ENCODE results near the gene ABHD14A.

ABHD14A gene

DNA sequence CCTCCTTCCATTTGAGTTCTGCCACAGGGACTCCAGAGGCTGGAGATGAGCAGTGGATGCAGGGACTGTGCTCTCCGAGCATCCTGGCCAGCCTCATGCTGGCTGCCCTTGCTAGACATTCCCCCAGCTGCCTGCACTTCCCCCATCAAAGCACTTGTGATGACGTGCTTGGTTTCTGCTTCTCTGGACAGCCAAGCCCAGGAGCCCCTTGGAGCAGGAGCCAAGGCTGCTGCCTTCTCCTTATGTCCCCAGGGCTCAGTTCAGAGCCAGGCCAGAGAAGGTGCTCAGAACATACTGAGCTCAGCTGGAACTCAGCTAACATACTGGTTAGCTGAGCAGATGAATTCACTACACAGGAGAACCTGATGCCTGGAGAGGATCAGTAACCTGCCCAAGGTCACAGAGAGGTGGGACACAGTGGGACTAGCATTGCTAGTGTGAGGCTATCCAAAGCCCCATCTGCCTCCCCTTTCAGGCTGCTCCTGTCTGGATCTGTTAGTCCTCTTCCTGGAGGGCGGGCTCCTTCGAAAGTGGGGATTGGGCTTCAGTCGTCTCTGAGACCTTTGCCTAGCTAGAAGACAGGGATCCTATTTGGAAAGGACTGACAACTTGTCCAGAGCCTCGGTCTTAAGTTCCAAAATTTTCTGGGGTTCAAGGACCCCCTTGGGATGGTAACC is 11.9 kb upstream of the ABHD14A start:
- H2AFZ ChIP-seq (ENCODE audit: low read depth, low read length), result no peak overlapping the region
- no peak overlapping the region for H3K4ac ChIP-seq (ENCODE audit: low read depth in 1 of 2, low read length in 2 of 2)
- H3K9me3 ChIP-seq (ENCODE audit: control insufficient read depth, low read length), result no peaks in the 10 kb centered on the region
- peaks cover 29 to 46% of the 10 kb centered on the region in 2 experiments for H3K36me3 ChIP-seq (ENCODE audit: control insufficient read depth in 1 of 2, insufficient read depth in 2 of 2, low read depth in 1 of 2, low read length in 2 of 2)
- H2BK15ac ChIP-seq (ENCODE audit: low read depth, poor library complexity, severe bottlenecking), result no peak overlapping the region
- DNase-seq, result no peak
- 86% methylated on average over 6 of the region's 6 CpGs for WGBS
- H2BK12ac ChIP-seq (ENCODE audit: low read length in 2 of 2), result no peak overlapping the region
- H3K4me1 ChIP-seq (ENCODE audit: control insufficient read depth, insufficient read depth, low read depth, low read length), result peaks cover 25% of the 10 kb centered on the region
- H3K14ac ChIP-seq (ENCODE audit: low read length in 2 of 2), result no peak overlapping the region
- H3K4me3 ChIP-seq (ENCODE audit: insufficient read depth in 1 of 2, low read depth in 1 of 2, low read length in 2 of 2), result no peak overlapping the region
- H3K4me2 ChIP-seq (ENCODE audit: low read length, poor library complexity, severe bottlenecking), result no peak overlapping the region
- no peak overlapping the region for H2BK5ac ChIP-seq (ENCODE audit: low read depth, low read length, poor library complexity, severe bottlenecking)
- H3K79me1 ChIP-seq (replicated peaks; ENCODE audit: low read length, poor library complexity, severe bottlenecking), result peaks cover 27% of the 10 kb centered on the region
- no peak overlapping the region for H2AK5ac ChIP-seq (ENCODE audit: low read length, severe bottlenecking)
- H4K91ac ChIP-seq (ENCODE audit: low read length), result no peak overlapping the region
- H3K18ac ChIP-seq (ENCODE audit: low read depth in 1 of 2, low read length in 2 of 2), result no peak overlapping the region
- no peaks in the 10 kb centered on the region for H3K27me3 ChIP-seq (ENCODE audit: control insufficient read depth in 1 of 2, insufficient read depth in 1 of 2, low read length in 2 of 2)
- no peak overlapping the region for H3K9ac ChIP-seq (ENCODE audit: low read length)
- H3K27ac ChIP-seq (ENCODE audit: low read length, poor library complexity, severe bottlenecking), result no peak overlapping the region
- no peak overlapping the region for H2BK120ac ChIP-seq (ENCODE audit: low read depth, low read length)
- no peak overlapping the region for H4K8ac ChIP-seq (ENCODE audit: low read length)
- no peak overlapping the region for H3K23ac ChIP-seq (ENCODE audit: low read length in 2 of 2)

DNA sequence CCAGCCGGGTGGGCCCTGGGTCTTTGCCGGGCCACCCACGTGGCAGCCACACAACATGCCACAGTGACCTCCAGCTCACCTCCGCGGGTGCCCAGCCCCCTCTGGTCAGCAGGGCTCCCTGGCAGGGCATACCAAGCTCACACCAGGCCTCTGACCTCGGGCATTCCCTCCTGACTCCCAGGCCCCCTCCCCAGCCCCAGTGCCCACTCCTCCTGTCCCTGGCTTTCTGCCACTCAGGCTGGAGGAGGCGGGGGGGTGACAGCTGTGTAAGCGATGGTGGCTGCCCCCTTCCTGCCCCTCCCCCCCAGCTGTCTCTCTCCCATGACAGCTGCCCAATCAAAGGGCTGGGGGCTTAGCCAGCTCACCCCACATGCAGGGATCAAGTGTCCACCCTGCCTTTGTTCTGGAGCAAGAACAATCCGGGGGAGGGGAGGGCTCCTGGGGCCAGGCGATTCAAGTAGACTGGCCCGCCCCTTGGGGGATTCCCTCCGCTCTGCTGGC is 10.9 kb upstream of the ABHD14A start:
- H4K8ac ChIP-seq (ENCODE audit: low read length), result no peak overlapping the region
- H4K91ac ChIP-seq (ENCODE audit: low read length), result no peak overlapping the region
- H2BK5ac ChIP-seq (ENCODE audit: low read depth, low read length, poor library complexity, severe bottlenecking), result no peak overlapping the region
- no peak overlapping the region for H2BK12ac ChIP-seq (ENCODE audit: low read length in 2 of 2)
- H3K4ac ChIP-seq (ENCODE audit: low read depth in 1 of 2, low read length in 2 of 2), result no peak overlapping the region
- H3K4me1 ChIP-seq (ENCODE audit: control insufficient read depth, insufficient read depth, low read depth, low read length), result peaks cover 34% of the 10 kb centered on the region
- no peak overlapping the region for H3K14ac ChIP-seq (ENCODE audit: low read length in 2 of 2)
- H3K4me2 ChIP-seq (ENCODE audit: low read length, poor library complexity, severe bottlenecking), result no peak overlapping the region
- H3K23ac ChIP-seq (ENCODE audit: low read length in 2 of 2), result no peak overlapping the region
- WGBS, result 80% methylated on average over 12 of the region's 12 CpGs
- no peak overlapping the region for H3K18ac ChIP-seq (ENCODE audit: low read depth in 1 of 2, low read length in 2 of 2)
- no peak overlapping the region for H3K9ac ChIP-seq (ENCODE audit: low read length)
- peaks cover 27% of the 10 kb centered on the region for H3K79me1 ChIP-seq (replicated peaks; ENCODE audit: low read length, poor library complexity, severe bottlenecking)
- H2AFZ ChIP-seq (ENCODE audit: low read depth, low read length), result no peak overlapping the region
- H3K27me3 ChIP-seq (ENCODE audit: control insufficient read depth in 1 of 2, insufficient read depth in 1 of 2, low read length in 2 of 2), result no peaks in the 10 kb centered on the region
- no peak overlapping the region for H3K4me3 ChIP-seq (ENCODE audit: insufficient read depth in 1 of 2, low read depth in 1 of 2, low read length in 2 of 2)
- H2BK15ac ChIP-seq (ENCODE audit: low read depth, poor library complexity, severe bottlenecking), result no peak overlapping the region
- no peak overlapping the region for H3K27ac ChIP-seq (ENCODE audit: low read length, poor library complexity, severe bottlenecking)
- H3K9me3 ChIP-seq (ENCODE audit: control insufficient read depth, low read length), result no peaks in the 10 kb centered on the region
- DNase-seq, result no peak
- H3K36me3 ChIP-seq (ENCODE audit: control insufficient read depth in 1 of 2, insufficient read depth in 2 of 2, low read depth in 1 of 2, low read length in 2 of 2), result peaks cover 19 to 37% of the 10 kb centered on the region in 2 experiments
- no peak overlapping the region for H2AK5ac ChIP-seq (ENCODE audit: low read length, severe bottlenecking)
- no peak overlapping the region for H2BK120ac ChIP-seq (ENCODE audit: low read depth, low read length)

DNA sequence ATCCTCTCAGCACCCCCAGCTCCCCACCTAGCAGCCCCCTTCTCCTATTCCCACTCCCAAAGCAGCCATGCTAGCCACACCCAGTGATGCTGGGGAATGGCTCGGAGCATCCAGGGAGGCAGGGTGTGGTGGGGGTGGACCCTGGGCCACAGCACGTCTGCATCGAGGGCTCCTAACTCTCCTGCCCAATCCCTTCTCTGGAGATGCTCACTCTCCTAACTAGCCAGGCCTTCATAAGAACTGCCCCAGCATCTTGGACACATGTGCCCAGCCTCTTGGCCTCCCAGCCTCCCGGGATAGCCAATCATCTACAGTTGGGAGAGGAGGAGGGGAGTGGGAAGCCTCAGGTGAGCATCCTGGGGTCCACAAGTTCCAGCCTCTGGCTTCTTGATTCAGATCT is 10.3 kb upstream of the ABHD14A start:
- H2AFZ ChIP-seq (ENCODE audit: low read depth, low read length), result no peak overlapping the region
- no peak overlapping the region for H3K18ac ChIP-seq (ENCODE audit: low read depth in 1 of 2, low read length in 2 of 2)
- H2BK12ac ChIP-seq (ENCODE audit: low read length in 2 of 2), result no peak overlapping the region
- no peak overlapping the region for H3K27ac ChIP-seq (ENCODE audit: low read length, poor library complexity, severe bottlenecking)
- H2BK15ac ChIP-seq (ENCODE audit: low read depth, poor library complexity, severe bottlenecking), result no peak overlapping the region
- peaks cover 27% of the 10 kb centered on the region for H3K79me1 ChIP-seq (replicated peaks; ENCODE audit: low read length, poor library complexity, severe bottlenecking)
- H3K36me3 ChIP-seq (ENCODE audit: control insufficient read depth in 1 of 2, insufficient read depth in 2 of 2, low read depth in 1 of 2, low read length in 2 of 2), result peaks cover 16 to 32% of the 10 kb centered on the region in 2 experiments
- H4K91ac ChIP-seq (ENCODE audit: low read length), result peak overlapping the region; percentile 32
- 95% methylated on average over 2 of the region's 4 CpGs for WGBS
- H2BK120ac ChIP-seq (ENCODE audit: low read depth, low read length), result no peak overlapping the region
- no peaks in the 10 kb centered on the region for H3K27me3 ChIP-seq (ENCODE audit: control insufficient read depth in 1 of 2, insufficient read depth in 1 of 2, low read length in 2 of 2)
- no peaks in the 10 kb centered on the region for H3K9me3 ChIP-seq (ENCODE audit: control insufficient read depth, low read length)
- no peak overlapping the region for H3K4me2 ChIP-seq (ENCODE audit: low read length, poor library complexity, severe bottlenecking)
- no peak overlapping the region for H3K9ac ChIP-seq (ENCODE audit: low read length)
- H2AK5ac ChIP-seq (ENCODE audit: low read length, severe bottlenecking), result no peak overlapping the region
- peaks cover 34% of the 10 kb centered on the region for H3K4me1 ChIP-seq (ENCODE audit: control insufficient read depth, insufficient read depth, low read depth, low read length)
- H2BK5ac ChIP-seq (ENCODE audit: low read depth, low read length, poor library complexity, severe bottlenecking), result no peak overlapping the region
- no peak overlapping the region for H3K14ac ChIP-seq (ENCODE audit: low read length in 2 of 2)
- DNase-seq, result no peak
- no peak overlapping the region for H4K8ac ChIP-seq (ENCODE audit: low read length)
- no peak overlapping the region for H3K23ac ChIP-seq (ENCODE audit: low read length in 2 of 2)
- no peak overlapping the region for H3K4ac ChIP-seq (ENCODE audit: low read depth in 1 of 2, low read length in 2 of 2)
- peak overlapping the region in 1 of 2 experiments; percentile 26 for H3K4me3 ChIP-seq (ENCODE audit: insufficient read depth in 1 of 2, low read depth in 1 of 2, low read length in 2 of 2)

DNA sequence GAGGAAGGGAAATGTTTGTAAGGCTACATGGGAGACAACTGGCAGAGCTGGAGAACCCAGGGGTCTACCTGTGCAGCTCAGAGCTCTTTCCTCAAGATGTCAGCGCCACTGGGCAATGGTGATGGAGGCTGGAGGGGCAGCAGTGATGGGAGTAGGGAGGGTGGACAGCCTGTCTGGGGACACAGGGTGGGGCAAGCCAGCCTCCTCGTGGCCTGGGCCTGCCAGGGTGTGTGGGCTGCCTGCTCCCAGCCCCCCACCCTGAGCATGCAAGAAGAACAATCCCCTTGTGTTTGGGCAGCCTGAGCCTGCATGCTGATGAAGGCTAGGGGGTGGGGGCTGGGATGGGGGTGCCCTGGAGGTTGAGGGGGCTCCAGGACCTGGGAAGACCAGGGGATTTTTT is 8.8 kb upstream of the ABHD14A start:
- H4K91ac ChIP-seq (ENCODE audit: low read length), result no peak overlapping the region
- H3K79me1 ChIP-seq (replicated peaks; ENCODE audit: low read length, poor library complexity, severe bottlenecking), result peaks cover 27% of the 10 kb centered on the region
- no peak overlapping the region for H3K4me2 ChIP-seq (ENCODE audit: low read length, poor library complexity, severe bottlenecking)
- H2AK5ac ChIP-seq (ENCODE audit: low read length, severe bottlenecking), result no peak overlapping the region
- no peak for DNase-seq
- H3K4ac ChIP-seq (ENCODE audit: low read depth in 1 of 2, low read length in 2 of 2), result no peak overlapping the region
- H3K36me3 ChIP-seq (ENCODE audit: control insufficient read depth in 1 of 2, insufficient read depth in 2 of 2, low read depth in 1 of 2, low read length in 2 of 2), result peaks cover 12 to 19% of the 10 kb centered on the region in 2 experiments
- H3K9me3 ChIP-seq (ENCODE audit: control insufficient read depth, low read length), result no peaks in the 10 kb centered on the region
- H2BK5ac ChIP-seq (ENCODE audit: low read depth, low read length, poor library complexity, severe bottlenecking), result no peak overlapping the region
- no peak overlapping the region for H3K9ac ChIP-seq (ENCODE audit: low read length)
- no peak overlapping the region for H3K23ac ChIP-seq (ENCODE audit: low read length in 2 of 2)
- no peaks in the 10 kb centered on the region for H3K27me3 ChIP-seq (ENCODE audit: control insufficient read depth in 1 of 2, insufficient read depth in 1 of 2, low read length in 2 of 2)
- H2AFZ ChIP-seq (ENCODE audit: low read depth, low read length), result no peak overlapping the region
- H2BK15ac ChIP-seq (ENCODE audit: low read depth, poor library complexity, severe bottlenecking), result peak overlapping the region; percentile 56
- no peak overlapping the region for H3K4me3 ChIP-seq (ENCODE audit: insufficient read depth in 1 of 2, low read depth in 1 of 2, low read length in 2 of 2)
- 69% methylated on average over 2 of the region's 2 CpGs for WGBS
- peaks cover 36% of the 10 kb centered on the region for H3K4me1 ChIP-seq (ENCODE audit: control insufficient read depth, insufficient read depth, low read depth, low read length)
- H4K8ac ChIP-seq (ENCODE audit: low read length), result no peak overlapping the region
- H3K14ac ChIP-seq (ENCODE audit: low read length in 2 of 2), result no peak overlapping the region
- peak overlapping the region in 1 of 2 experiments; percentile 16 for H3K18ac ChIP-seq (ENCODE audit: low read depth in 1 of 2, low read length in 2 of 2)
- H2BK120ac ChIP-seq (ENCODE audit: low read depth, low read length), result no peak overlapping the region
- H2BK12ac ChIP-seq (ENCODE audit: low read length in 2 of 2), result no peak overlapping the region
- no peak overlapping the region for H3K27ac ChIP-seq (ENCODE audit: low read length, poor library complexity, severe bottlenecking)

Measured in mesenchymal stem cell (in vitro differentiated cells and primary cell).